Right cardiac atrium (tissue), 5 donors: ENCODE results near the gene NUMBL. TPM values are rescaled to one million over a fixed set of nuclear protein-coding genes. Genes with fewer than 3 reads are reported as not detected.
"Not testable (repeated sequence)": the region's sequence is repeated elsewhere in the genome, so short reads cannot be mapped to it uniquely, and the experiment has no call there.

Experiments used
- ATAC-seq, 2 donors: fragments of 200-7000 bp; cut with Tn5 transposase; one replicate each; pipeline versions ENCODE4 v1.8.0 to v1.9.1; 2020; ENCODE audit warnings: moderate library complexity in 2 of 2, mild to moderate bottlenecking in 1 of 2
- DNase-seq, 3 donors: peaks; one replicate each; pipeline ENCODE4 v3.0.0-alpha.2; 2020
- H3K27ac ChIP-seq: one replicate; pipeline ENCODE4 v1.5.1; 2013; ENCODE audit warnings: mild to moderate bottlenecking, low read length, control low read depth, moderate library complexity
- H3K27me3 ChIP-seq: one replicate; pipeline ENCODE4 v1.6.1; 2013; ENCODE audit not compliant: control insufficient read depth, insufficient read depth
- H3K4me1 ChIP-seq: one replicate; pipeline ENCODE4 v1.6.1; 2013; ENCODE audit warnings: low read length; ENCODE audit not compliant: control insufficient read depth, insufficient read depth
- H3K4me3 ChIP-seq: one replicate; pipeline ENCODE4 v1.5.1; 2013; ENCODE audit warnings: low read length, control low read depth
- H3K9me3 ChIP-seq: one replicate; pipeline ENCODE4 v1.6.1; 2013; ENCODE audit warnings: low read length; ENCODE audit not compliant: control insufficient read depth
- WGBS: extraction: QIAGEN DNeasy Blood & Tissue Kit; methylation state at CpG from one replicate; pipeline ENCODE4 v1.1.7; 2013; 5-methylcytosine and 5-hydroxymethylcytosine counted together
- intact Hi-C, 4 donors: fragments of 100-400 bp; cut with DNase I; formaldehyde crosslinking; loops; one replicate each; pipeline versions ENCODE4 v1.11.0 to v1.14.0; 2022 to 2023
- long read RNA-seq, 4 donors: library from polyadenylated mRNA; unstranded; transcript quantifications; one replicate each; pipeline ENCODE4 v2.0.0, GENCODE V29; 2020 to 2021
- polyA plus RNA-seq: library from polyadenylated mRNA; stranded (reverse); fragments of 200-250 nt; gene quantifications from one replicate; pipeline ENCODE4 v1.2.3, GENCODE V29; 2013
- total RNA-seq, 4 donors: library from RNA; stranded (reverse); fragmentation: NEBNext Ultra II Directional; extraction: Animal tissue kit (Norgen Biotek cat#: 25700); gene quantifications; one replicate each; pipeline ENCODE4 v1.2.1, GENCODE V29; 2021
- donor health status: healthy with polysubstance abuse.
- donor health status: DM: no; HTN: yes; CAD: no.
- donor health status: DM: no; HTN: no; CAD: no.
- donor health status: DM: no; HTN: yes; CAD: no; lungs with severe emphysema.
- donor health status: DM: yes; HTN: yes; CAD: no.

NUMBL gene
- 10 to 100 TPM; 18.6 to 22.9 (median 20.4) TPM for total RNA-seq
- 12.4 TPM for polyA plus RNA-seq
- long read RNA-seq, donor 1, partial matches to known transcripts = 0 of 3 reads
- long read RNA-seq, donor 1, other reads (novel, unspliced or antisense) = 2 of 3 reads
- long read RNA-seq, donor 2, partial matches to known transcripts = 1 of 1 reads
- long read RNA-seq, donor 2, other reads (novel, unspliced or antisense) = 0 of 1 reads
- long read RNA-seq, donor 3, partial matches to known transcripts = 0 of 4 reads
- long read RNA-seq, donor 3, other reads (novel, unspliced or antisense) = 4 of 4 reads
- long read RNA-seq, donor 4, partial matches to known transcripts = 4 of 5 reads
- long read RNA-seq, donor 4, other reads (novel, unspliced or antisense) = 1 of 5 reads

GRCh38 chr19:40690050-40690692 is at the start of gene NUMBL:
NUMBL (minus strand) TSS chr19:40690651; CDS start chr19:40690483, 168 bp downstream.
- intact Hi-C loops = no loop called here
- Histone ChIP-seq H3K27ac (peak within 1 kb of the TSS; percentile 74), H3K27me3 (no peaks in the 10 kb centered on the region), H3K9me3 (no peaks in the 10 kb centered on the region), H3K4me3 (peak within 1 kb of the TSS; percentile 90), H3K4me1 (peaks cover 5% of the 10 kb centered on the region)
- ATAC-seq (peak in 1 of 2 donors; percentile 59), DNase-seq (no peak)
- WGBS = 2% methylated on average over 50 of the region's 50 CpGs

- intact Hi-C loops = no loop called here
- Histone ChIP-seq H3K27me3 (no peaks in the 10 kb centered on the region), H3K4me1 (no peaks in the 10 kb centered on the region), H3K9me3 (no peaks in the 10 kb centered on the region), H3K4me3 (no peak overlapping the region), H3K27ac (no peak overlapping the region)
- 84% methylated on average over 22 of the region's 22 CpGs for WGBS
- DNase-seq = peak in 2 of 3 donors; percentile 38 to 52
- no peak for ATAC-seq
These were observed 48.8 kb upstream of the NUMBL start for GRCh38 chr19:40739030-40739839.

- intact Hi-C loops = no loop called here
- peak in 2 of 3 donors; percentile 48 to 69 for DNase-seq
- no peak for ATAC-seq
These were observed 46.7 kb upstream of the NUMBL start for GRCh38 chr19:40737102-40737644.

GRCh38 chr19:40736661-40737060 is 46.2 kb upstream of the NUMBL start:
- Histone ChIP-seq H3K27ac (no peak overlapping the region), H3K9me3 (no peaks in the 10 kb centered on the region), H3K4me3 (no peak overlapping the region), H3K27me3 (no peaks in the 10 kb centered on the region), H3K4me1 (no peaks in the 10 kb centered on the region)
- intact Hi-C loops = no loop called here
- ATAC-seq (no peak), DNase-seq (peak in 1 of 3 donors; percentile 28)
- 91% methylated on average over 9 of the region's 9 CpGs for WGBS

More at GRCh38 chr19:40737102-40737644, 46.7 kb upstream of the NUMBL start:
- Histone ChIP-seq H3K4me3 (no peak overlapping the region), H3K27me3 (no peaks in the 10 kb centered on the region), H3K9me3 (no peaks in the 10 kb centered on the region), H3K4me1 (no peaks in the 10 kb centered on the region), H3K27ac (no peak overlapping the region)
- WGBS = 74% methylated on average over 9 of the region's 9 CpGs

GRCh38 chr19:40735013-40735771 is 44.7 kb upstream of the NUMBL start:
- H3K27ac ChIP-seq = no peak overlapping the region
- intact Hi-C loops = no loop called here
- H3K4me3 ChIP-seq = no peak overlapping the region
- no peaks in the 10 kb centered on the region for H3K9me3 ChIP-seq
- H3K27me3 ChIP-seq = no peaks in the 10 kb centered on the region
- DNase-seq (peak in 1 of 3 donors; percentile 10), ATAC-seq (no peak)
- no peaks in the 10 kb centered on the region for H3K4me1 ChIP-seq
- WGBS = 94% methylated on average over 11 of the region's 11 CpGs

GRCh38 chr19:40733149-40733548 is 42.7 kb upstream of the NUMBL start:
- no peaks in the 10 kb centered on the region for H3K27me3 ChIP-seq
- no peak overlapping the region for H3K4me3 ChIP-seq
- no peaks in the 10 kb centered on the region for H3K9me3 ChIP-seq
- intact Hi-C loops = no loop called here
- no peaks in the 10 kb centered on the region for H3K4me1 ChIP-seq
- ATAC-seq (no peak), DNase-seq (peak in 1 of 3 donors; percentile 31)
- WGBS = 92% methylated on average over 13 of the region's 13 CpGs
- no peak overlapping the region for H3K27ac ChIP-seq

- intact Hi-C loops, ATAC-seq: not testable (repeated sequence)
- WGBS = 95% methylated on average over 16 of the region's 16 CpGs
These were observed 41.9 kb upstream of the NUMBL start for GRCh38 chr19:40732304-40732703.

GRCh38 chr19:40730065-40730464 is 39.6 kb upstream of the NUMBL start:
- H3K4me3 ChIP-seq, DNase-seq, H3K9me3 ChIP-seq, H3K27ac ChIP-seq, H3K4me1 ChIP-seq, ATAC-seq, H3K27me3 ChIP-seq, intact Hi-C loops: not testable (repeated sequence)
- WGBS = 90% methylated on average over 5 of the region's 5 CpGs

More at GRCh38 chr19:40732304-40732703, 41.9 kb upstream of the NUMBL start:
- H3K4me1 ChIP-seq, H3K4me3 ChIP-seq, H3K9me3 ChIP-seq, DNase-seq, H3K27ac ChIP-seq, H3K27me3 ChIP-seq: not testable (repeated sequence)

GRCh38 chr19:40726279-40726678 is 35.8 kb upstream of the NUMBL start:
- ATAC-seq (no peak), DNase-seq (no peak)
- Histone ChIP-seq H3K27me3 (no peaks in the 10 kb centered on the region), H3K4me1 (peaks cover 11% of the 10 kb centered on the region), H3K9me3 (no peaks in the 10 kb centered on the region), H3K27ac (no peak overlapping the region), H3K4me3 (no peak overlapping the region)
- 97% methylated on average over 4 of the region's 4 CpGs for WGBS
- intact Hi-C loops = no loop called here

- no peak overlapping the region for H3K4me3 ChIP-seq
- intact Hi-C loops = no loop called here
- peak in 1 of 3 donors; percentile 9 for DNase-seq
- 94% methylated on average over 3 of the region's 3 CpGs for WGBS
- H3K4me1 ChIP-seq = peaks cover 18% of the 10 kb centered on the region
- no peak for ATAC-seq
- H3K27me3 ChIP-seq = no peaks in the 10 kb centered on the region
- no peaks in the 10 kb centered on the region for H3K9me3 ChIP-seq
- no peak overlapping the region for H3K27ac ChIP-seq
These were observed 34.4 kb upstream of the NUMBL start for GRCh38 chr19:40724855-40725254.
